Chondrocyte (in vitro differentiated cells): ENCODE measurements around the gene ING4. TPM values are rescaled to one million over a fixed set of nuclear protein-coding genes. Genes with fewer than 3 reads are reported as not detected.

Experiments
- DNase-seq: peaks from one replicate; pipeline ENCODE4 v3.0.0; 2021; ENCODE audit warnings: mixed read lengths, low spot score
- H3K27ac Mint-ChIP-seq: one replicate; pipeline ENCODE4 v1.8.0; 2021; ENCODE audit warnings: mild to moderate bottlenecking, moderate library complexity, mixed read lengths; ENCODE audit not compliant: unreplicated experiment
- H3K27me3 Mint-ChIP-seq: 2 replicates; pipeline ENCODE4 v1.8.0; 2021; ENCODE audit warnings: low read depth, mixed read lengths
- H3K36me3 Mint-ChIP-seq: 2 replicates; pipeline ENCODE4 v1.8.0; 2021; ENCODE audit warnings: low read depth, mixed read lengths
- H3K4me1 Mint-ChIP-seq: 2 replicates; pipeline ENCODE4 v1.8.0; 2021; ENCODE audit warnings: low read depth, mild to moderate bottlenecking, mixed read lengths
- H3K4me3 Mint-ChIP-seq: one replicate; pipeline ENCODE4 v1.8.0; 2021; ENCODE audit warnings: mild to moderate bottlenecking, moderate library complexity, mixed read lengths; ENCODE audit not compliant: unreplicated experiment
- H3K9me3 Mint-ChIP-seq: 2 replicates; pipeline ENCODE4 v1.8.0; 2021; ENCODE audit warnings: low read depth, mixed read lengths
- CTCF ChIP-seq: fragments of 200-600 bp; sonication (generic); IDR thresholded peaks from 2 replicates; pipeline ENCODE4 v1.5.0; 2021; ENCODE audit warnings: antibody characterized with exemption, mild to moderate bottlenecking, moderate library complexity
- total RNA-seq: library from RNA; stranded (reverse); gene quantifications from 3 replicates; pipeline ENCODE4 v1.2.1, GENCODE V29; 2021

Gene ING4
- total RNA-seq, 1 donor from 2014 or later, result 37.5 TPM

GRCh38 chr12:6650832-6651231, 12.1 kb downstream of the ING4 start:
- no peak overlapping the region for H3K27ac Mint-ChIP-seq
- peaks cover 41% of the 10 kb centered on the region for H3K36me3 Mint-ChIP-seq
- no peaks in the 10 kb centered on the region for H3K27me3 Mint-ChIP-seq
- DNase-seq, result no peak
- no peaks in the 10 kb centered on the region for H3K4me1 Mint-ChIP-seq
- H3K4me3 Mint-ChIP-seq, result no peak overlapping the region
- no peak for TF ChIP-seq CTCF
- H3K9me3 Mint-ChIP-seq, result no peaks in the 10 kb centered on the region

GRCh38 chr12:6647083-6647604, 15.8 kb downstream of the ING4 start, which contains the start of gene ACRBP:
Gene ACRBP (minus strand): TSS chr12:6647432. CDS start chr12:6647366, 66 bp downstream.
- H3K9me3 Mint-ChIP-seq, result peaks cover 10% of the 10 kb centered on the region
- H3K4me1 Mint-ChIP-seq, result no peaks in the 10 kb centered on the region
- H3K36me3 Mint-ChIP-seq, result peaks cover 28% of the 10 kb centered on the region
- no peak for TF ChIP-seq CTCF
- DNase-seq, result no peak
- H3K27ac Mint-ChIP-seq, result peak within 1 kb of the TSS; percentile 22
- H3K4me3 Mint-ChIP-seq, result peak within 1 kb of the TSS; percentile 60
- H3K27me3 Mint-ChIP-seq, result peaks cover 2% of the 10 kb centered on the region

GRCh38 chr12:6646276-6647082, 16.4 kb downstream of the ING4 start:
- Mint-ChIP-seq H3K4me1 (no peaks in the 10 kb centered on the region), H3K27ac (peak overlapping the region; percentile 22), H3K36me3 (peaks cover 28% of the 10 kb centered on the region), H3K27me3 (peaks cover 5% of the 10 kb centered on the region), H3K9me3 (peaks cover 10% of the 10 kb centered on the region), H3K4me3 (peak overlapping the region; percentile 60)
- no peak for TF ChIP-seq CTCF
- DNase-seq, result no peak

GRCh38 chr12:6644903-6645302, 18.0 kb downstream of the ING4 start:
- Mint-ChIP-seq H3K27ac (no peak overlapping the region), H3K27me3 (peaks cover 10% of the 10 kb centered on the region), H3K9me3 (peaks cover 10% of the 10 kb centered on the region), H3K4me3 (no peak overlapping the region), H3K4me1 (no peaks in the 10 kb centered on the region), H3K36me3 (peaks cover 19% of the 10 kb centered on the region)
- no peak for DNase-seq
- peak; percentile 70 for TF ChIP-seq CTCF

- no peak overlapping the region for H3K4me3 Mint-ChIP-seq
- H3K9me3 Mint-ChIP-seq, result peaks cover 10% of the 10 kb centered on the region
- peaks cover 10% of the 10 kb centered on the region for H3K27me3 Mint-ChIP-seq
- no peak overlapping the region for H3K27ac Mint-ChIP-seq
- peaks cover 19% of the 10 kb centered on the region for H3K36me3 Mint-ChIP-seq
- no peaks in the 10 kb centered on the region for H3K4me1 Mint-ChIP-seq
- no peak for TF ChIP-seq CTCF
- DNase-seq, result no peak
Observed at GRCh38 chr12:6644257-6644596, 18.7 kb downstream of the ING4 start.
